ENCODE data around the gene MED13L.

The MED13L gene

GRCh38 chr12:116140529-116140928 is 137.0 kb downstream of the MED13L start:
- no peak for DNase-seq (ENCODE audit: extremely low read depth, low read depth)
- TF ChIP-seq CTCF (IDR thresholded peaks at IDR 0.05; ENCODE audit: low read depth, low read length, missing control alignments), result no peak
- no peak overlapping the region for H3K4me3 ChIP-seq (replicated peaks; ENCODE audit: low read depth, low read length)

- H3K4me3 ChIP-seq (replicated peaks; ENCODE audit: low read depth, low read length), result no peak overlapping the region
- no peak for DNase-seq (ENCODE audit: extremely low read depth, low read depth)
- TF ChIP-seq CTCF (IDR thresholded peaks at IDR 0.05; ENCODE audit: low read depth, low read length, missing control alignments), result no peak
These were observed 138.7 kb downstream of the MED13L start for GRCh38 chr12:116138781-116139180.

- no peak for DNase-seq (ENCODE audit: extremely low read depth, low read depth)
- H3K4me3 ChIP-seq (replicated peaks; ENCODE audit: low read depth, low read length), result no peak overlapping the region
- no peak for TF ChIP-seq CTCF (IDR thresholded peaks at IDR 0.05; ENCODE audit: low read depth, low read length, missing control alignments)
These were observed 139.1 kb downstream of the MED13L start for GRCh38 chr12:116138364-116138763.

GRCh38 chr12:116137318-116137717 is 140.2 kb downstream of the MED13L start:
- DNase-seq (ENCODE audit: extremely low read depth, low read depth), result no peak
- TF ChIP-seq CTCF (IDR thresholded peaks at IDR 0.05; ENCODE audit: low read depth, low read length, missing control alignments), result no peak
- no peak overlapping the region for H3K4me3 ChIP-seq (replicated peaks; ENCODE audit: low read depth, low read length)

GRCh38 chr12:116136340-116136739 is 141.2 kb downstream of the MED13L start:
- no peak for TF ChIP-seq CTCF (IDR thresholded peaks at IDR 0.05; ENCODE audit: low read depth, low read length, missing control alignments)
- DNase-seq (ENCODE audit: extremely low read depth, low read depth), result no peak
- no peak overlapping the region for H3K4me3 ChIP-seq (replicated peaks; ENCODE audit: low read depth, low read length)

- no peak for TF ChIP-seq CTCF (IDR thresholded peaks at IDR 0.05; ENCODE audit: low read depth, low read length, missing control alignments)
- no peak overlapping the region for H3K4me3 ChIP-seq (replicated peaks; ENCODE audit: low read depth, low read length)
- DNase-seq (ENCODE audit: extremely low read depth, low read depth), result no peak
These were observed 142.1 kb downstream of the MED13L start for GRCh38 chr12:116135209-116135930.
